ENCODE data around the gene UFSP1. TPM values are rescaled to one million over a fixed set of nuclear protein-coding genes. Genes with fewer than 3 reads are reported as not detected.
"Not testable (repeated sequence)": the region's sequence is repeated elsewhere in the genome, so short reads cannot be mapped to it uniquely, and the experiment has no call there.

UFSP1 gene
- total RNA-seq, result 4.7 and 5.8 TPM in 2 replicates

- Histone ChIP-seq H3K27me3 (ENCODE audit: insufficient read depth, low read length) (peaks cover under 1% of the 10 kb centered on the region), H3K36me3 (ENCODE audit: insufficient read depth, low read length) (peaks cover 47% of the 10 kb centered on the region), H3K4me1 (ENCODE audit: insufficient read depth, low read length) (peaks cover 22% of the 10 kb centered on the region), H3K4me3 (ENCODE audit: insufficient read depth, low read length) (peak within 1 kb of the TSS; percentile 79), H4K20me1 (ENCODE audit: insufficient read depth, low read length) (peaks cover 7% of the 10 kb centered on the region), H3K9me3 (ENCODE audit: low read depth, low read length) (no peaks in the 10 kb centered on the region), H3K27ac (ENCODE audit: low read depth, low read length) (peak within 1 kb of the TSS; percentile 56), H3K4me2 (ENCODE audit: insufficient read depth, low read length) (peak within 1 kb of the TSS; percentile 89), H2AFZ (ENCODE audit: low read length) (peak within 1 kb of the TSS; percentile 93), H3K79me2 (ENCODE audit: insufficient read depth, low read length) (peaks cover 43% of the 10 kb centered on the region)
- DNase-seq (ENCODE audit: insufficient read length, low spot score, missing footprints), result peak; percentile 90
- TF ChIP-seq CTCF (IDR thresholded peaks at IDR 0.05; ENCODE audit: extremely low read depth, low read depth, low read length), result no peak
Observed at GRCh38 chr7:100888988-100889750, at the start of gene UFSP1. Gene UFSP1 (minus strand): TSS chr7:100889715. CDS start chr7:100889271, 444 bp downstream.

- H3K4me1 ChIP-seq (ENCODE audit: insufficient read depth, low read length); H3K27ac ChIP-seq (ENCODE audit: low read depth, low read length); H3K4me3 ChIP-seq (ENCODE audit: insufficient read depth, low read length); H3K79me2 ChIP-seq (ENCODE audit: insufficient read depth, low read length); DNase-seq (ENCODE audit: insufficient read length, low spot score, missing footprints); H3K36me3 ChIP-seq (ENCODE audit: insufficient read depth, low read length); H3K9me3 ChIP-seq (ENCODE audit: low read depth, low read length); H3K4me2 ChIP-seq (ENCODE audit: insufficient read depth, low read length); H2AFZ ChIP-seq (ENCODE audit: low read length); H3K27me3 ChIP-seq (ENCODE audit: insufficient read depth, low read length); H4K20me1 ChIP-seq (ENCODE audit: insufficient read depth, low read length): not testable (repeated sequence)
Observed at GRCh38 chr7:100936167-100936566, 46.7 kb upstream of the UFSP1 start.

GRCh38 chr7:100935381-100935780, 45.9 kb upstream of the UFSP1 start:
- not testable (repeated sequence) for H3K36me3 ChIP-seq (ENCODE audit: insufficient read depth, low read length); H3K27me3 ChIP-seq (ENCODE audit: insufficient read depth, low read length); H2AFZ ChIP-seq (ENCODE audit: low read length); H4K20me1 ChIP-seq (ENCODE audit: insufficient read depth, low read length); H3K4me1 ChIP-seq (ENCODE audit: insufficient read depth, low read length); H3K4me2 ChIP-seq (ENCODE audit: insufficient read depth, low read length); DNase-seq (ENCODE audit: insufficient read length, low spot score, missing footprints); H3K4me3 ChIP-seq (ENCODE audit: insufficient read depth, low read length); H3K79me2 ChIP-seq (ENCODE audit: insufficient read depth, low read length); H3K27ac ChIP-seq (ENCODE audit: low read depth, low read length); H3K9me3 ChIP-seq (ENCODE audit: low read depth, low read length)

- Histone ChIP-seq H2AFZ (ENCODE audit: low read length) (no peak overlapping the region), H3K27ac (ENCODE audit: low read depth, low read length) (no peak overlapping the region), H3K36me3 (ENCODE audit: insufficient read depth, low read length) (no peaks in the 10 kb centered on the region), H3K4me3 (ENCODE audit: insufficient read depth, low read length) (no peak overlapping the region), H3K79me2 (ENCODE audit: insufficient read depth, low read length) (no peaks in the 10 kb centered on the region), H4K20me1 (ENCODE audit: insufficient read depth, low read length) (no peaks in the 10 kb centered on the region), H3K27me3 (ENCODE audit: insufficient read depth, low read length) (peaks cover 3% of the 10 kb centered on the region), H3K9me3 (ENCODE audit: low read depth, low read length) (no peaks in the 10 kb centered on the region), H3K4me2 (ENCODE audit: insufficient read depth, low read length) (no peak overlapping the region), H3K4me1 (ENCODE audit: insufficient read depth, low read length) (no peaks in the 10 kb centered on the region)
- DNase-seq (ENCODE audit: insufficient read length, low spot score, missing footprints), result no peak
- no peak for TF ChIP-seq CTCF (IDR thresholded peaks at IDR 0.05; ENCODE audit: extremely low read depth, low read depth, low read length)
Observed at GRCh38 chr7:100933734-100934133, 44.2 kb upstream of the UFSP1 start.

- H3K27me3 ChIP-seq (ENCODE audit: insufficient read depth, low read length), result peaks cover 7% of the 10 kb centered on the region
- H3K4me1 ChIP-seq (ENCODE audit: insufficient read depth, low read length), result no peaks in the 10 kb centered on the region
- no peaks in the 10 kb centered on the region for H4K20me1 ChIP-seq (ENCODE audit: insufficient read depth, low read length)
- no peak overlapping the region for H3K4me2 ChIP-seq (ENCODE audit: insufficient read depth, low read length)
- no peak overlapping the region for H3K4me3 ChIP-seq (ENCODE audit: insufficient read depth, low read length)
- no peak overlapping the region for H3K27ac ChIP-seq (ENCODE audit: low read depth, low read length)
- no peaks in the 10 kb centered on the region for H3K36me3 ChIP-seq (ENCODE audit: insufficient read depth, low read length)
- H2AFZ ChIP-seq (ENCODE audit: low read length), result no peak overlapping the region
- peak; percentile 22 for DNase-seq (ENCODE audit: insufficient read length, low spot score, missing footprints)
- H3K79me2 ChIP-seq (ENCODE audit: insufficient read depth, low read length), result no peaks in the 10 kb centered on the region
- no peaks in the 10 kb centered on the region for H3K9me3 ChIP-seq (ENCODE audit: low read depth, low read length)
- no peak for TF ChIP-seq CTCF (IDR thresholded peaks at IDR 0.05; ENCODE audit: extremely low read depth, low read depth, low read length)
Observed at GRCh38 chr7:100929808-100930174, 40.3 kb upstream of the UFSP1 start.

- not testable (repeated sequence) for H3K4me3 ChIP-seq (ENCODE audit: insufficient read depth, low read length); DNase-seq (ENCODE audit: insufficient read length, low spot score, missing footprints); H3K27me3 ChIP-seq (ENCODE audit: insufficient read depth, low read length); H3K9me3 ChIP-seq (ENCODE audit: low read depth, low read length); H3K27ac ChIP-seq (ENCODE audit: low read depth, low read length); H4K20me1 ChIP-seq (ENCODE audit: insufficient read depth, low read length); H2AFZ ChIP-seq (ENCODE audit: low read length); H3K36me3 ChIP-seq (ENCODE audit: insufficient read depth, low read length); H3K4me2 ChIP-seq (ENCODE audit: insufficient read depth, low read length); H3K4me1 ChIP-seq (ENCODE audit: insufficient read depth, low read length); H3K79me2 ChIP-seq (ENCODE audit: insufficient read depth, low read length)
Observed at GRCh38 chr7:100923616-100924015, 34.1 kb upstream of the UFSP1 start.
